Thyroid gland (tissue), 4 donors: Measurements from ENCODE around the gene FZD4. TPM values are rescaled to one million over a fixed set of nuclear protein-coding genes. Genes with fewer than 3 reads are reported as not detected.
"Not testable (repeated sequence)": the region's sequence is repeated elsewhere in the genome, so short reads cannot be mapped to it uniquely, and the experiment has no call there.

Source experiments
- DNase-seq, 2 donors: peaks; one replicate each; pipeline ENCODE4 v3.0.0-alpha.2; 2019
- H3K27ac ChIP-seq, 3 donors: fragments of 200-600 bp; sonication (generic); 1 replicate in 2 of 3; 2 replicates in 1 of 3; pipeline ENCODE4 v1.5.1; 2016 to 2019; ENCODE audit warnings: mild to moderate bottlenecking in 1 of 3, moderate library complexity in 1 of 3
- H3K27me3 ChIP-seq: fragments of 200-600 bp; sonication (generic); one replicate; pipeline ENCODE4 v1.5.1; 2019
- H3K36me3 ChIP-seq, 2 donors: fragments of 200-600 bp; sonication (generic); one replicate each; pipeline ENCODE4 v1.5.1; 2016 to 2019
- H3K4me1 ChIP-seq, 2 donors: fragments of 200-600 bp; sonication (generic); one replicate each; pipeline ENCODE4 v1.5.1; 2017 to 2019
- H3K4me3 ChIP-seq, 3 donors: fragments of 200-600 bp; sonication (generic); replicated peaks in 1 of 3; 1 replicate in 2 of 3; 2 replicates in 1 of 3; pipeline ENCODE4 v1.5.1; 2016; ENCODE audit warnings: mild to moderate bottlenecking in 1 of 3
- H3K9me3 ChIP-seq: fragments of 200-600 bp; sonication (generic); one replicate; pipeline ENCODE4 v1.5.1; 2017
- POLR2A ChIP-seq, 2 donors: fragments of 450-650 bp; IDR thresholded peaks; one replicate each; pipeline ENCODE4 v1.6.1; 2017; ENCODE audit warnings: antibody characterized with exemption in 2 of 2, mild to moderate bottlenecking in 2 of 2, moderate library complexity in 1 of 2
- WGBS, 2 donors: methylation state at CpG; one replicate each; pipeline ENCODE4 v1.1.5; 2017; 5-methylcytosine and 5-hydroxymethylcytosine counted together
- intact Hi-C: fragments of 100-400 bp; cut with DNase I; formaldehyde crosslinking; loops from one replicate; pipeline ENCODE4 v1.15.1; 2023
- total RNA-seq, 4 donors: library from RNA; depleted of rRNA; stranded (reverse); fragments of >200 nt; gene quantifications; one replicate each; pipeline ENCODE4 v1.2.3, GENCODE V29; 2016
- TF ChIP-seq, protein P1 (sequence below), 6 experiments: fragments of 200-600 bp in 3 of 6; fragments of 450-650 bp in 3 of 6; sonication (generic) in 3 of 6; IDR thresholded peaks; one replicate each; pipeline ENCODE4 v1.5.1; 2016 to 2019; ENCODE audit warnings: antibody characterized with exemption in 6 of 6, mild to moderate bottlenecking in 2 of 6, inconsistent platforms in 1 of 6, moderate library complexity in 1 of 6

The FZD4 gene
- total RNA-seq, 4 donors from 2014 or later: 32.9 to 70.8 (median 48.0) TPM

- Histone ChIP-seq H3K27ac (peak overlapping the region in 1 of 3 donors; percentile 7), H3K27me3 (no peaks in the 10 kb centered on the region), H3K4me3 (peak overlapping the region in 1 of 3 donors; percentile 15), H3K36me3 (peaks cover 0 to 4% of the 10 kb centered on the region in 2 donors), H3K4me1 (peaks cover 19 to 22% of the 10 kb centered on the region in 2 donors), H3K9me3 (no peaks in the 10 kb centered on the region)
- no peak for TF ChIP-seq POLR2A (IDR thresholded peaks at IDR 0.05)
- DNase-seq: no peak
- WGBS, 2 donors: 66 to 71% methylated on average over 5 of the region's 5 CpGs
- intact Hi-C loops: no loop called here
Measured at GRCh38 chr11:86950661-86950995, 4.6 kb downstream of the FZD4 start.

DNA sequence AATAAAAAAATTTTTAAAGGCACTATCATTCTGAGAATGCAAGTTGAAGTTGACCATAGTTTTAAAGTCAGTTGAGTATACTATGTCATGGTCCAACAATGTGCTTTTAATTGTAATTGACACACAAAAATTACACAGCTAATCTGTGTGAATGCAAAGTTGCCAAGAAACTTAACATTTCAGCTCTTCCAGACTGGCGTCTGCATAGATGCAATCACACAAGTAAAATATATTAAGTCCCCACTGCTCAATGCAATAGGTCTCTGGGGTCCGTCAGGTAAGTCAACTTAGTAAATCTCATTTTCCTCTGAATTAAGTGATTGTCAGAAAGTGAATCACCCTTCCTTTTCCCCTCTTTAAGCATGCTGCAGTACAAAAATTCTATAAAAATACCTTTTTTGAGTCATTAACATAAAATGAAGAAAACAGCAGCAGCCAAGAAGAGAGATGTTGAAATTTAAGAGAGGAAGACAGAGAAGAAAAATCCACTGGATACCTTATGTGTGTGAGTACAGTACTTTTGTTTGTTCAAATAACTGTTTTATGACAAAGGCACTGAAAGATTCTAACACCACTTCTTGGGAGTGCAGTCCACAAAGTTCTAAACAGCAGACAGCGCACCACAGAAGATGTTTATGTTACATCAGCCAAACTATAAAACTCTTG, 5.1 kb downstream of the FZD4 start:
- H3K27me3 ChIP-seq: no peaks in the 10 kb centered on the region
- peaks cover 19 to 22% of the 10 kb centered on the region in 2 donors for H3K4me1 ChIP-seq
- WGBS, 2 donors: 69 to 75% methylated on average over 3 of the region's 3 CpGs
- H3K9me3 ChIP-seq: no peaks in the 10 kb centered on the region
- peak overlapping the region in 1 of 3 donors; percentile 7 for H3K27ac ChIP-seq
- DNase-seq: no peak
- no peak overlapping the region for H3K4me3 ChIP-seq
- TF ChIP-seq, protein P1, sequence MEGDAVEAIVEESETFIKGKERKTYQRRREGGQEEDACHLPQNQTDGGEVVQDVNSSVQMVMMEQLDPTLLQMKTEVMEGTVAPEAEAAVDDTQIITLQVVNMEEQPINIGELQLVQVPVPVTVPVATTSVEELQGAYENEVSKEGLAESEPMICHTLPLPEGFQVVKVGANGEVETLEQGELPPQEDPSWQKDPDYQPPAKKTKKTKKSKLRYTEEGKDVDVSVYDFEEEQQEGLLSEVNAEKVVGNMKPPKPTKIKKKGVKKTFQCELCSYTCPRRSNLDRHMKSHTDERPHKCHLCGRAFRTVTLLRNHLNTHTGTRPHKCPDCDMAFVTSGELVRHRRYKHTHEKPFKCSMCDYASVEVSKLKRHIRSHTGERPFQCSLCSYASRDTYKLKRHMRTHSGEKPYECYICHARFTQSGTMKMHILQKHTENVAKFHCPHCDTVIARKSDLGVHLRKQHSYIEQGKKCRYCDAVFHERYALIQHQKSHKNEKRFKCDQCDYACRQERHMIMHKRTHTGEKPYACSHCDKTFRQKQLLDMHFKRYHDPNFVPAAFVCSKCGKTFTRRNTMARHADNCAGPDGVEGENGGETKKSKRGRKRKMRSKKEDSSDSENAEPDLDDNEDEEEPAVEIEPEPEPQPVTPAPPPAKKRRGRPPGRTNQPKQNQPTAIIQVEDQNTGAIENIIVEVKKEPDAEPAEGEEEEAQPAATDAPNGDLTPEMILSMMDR (IDR thresholded peaks at IDR 0.05): no peak
- TF ChIP-seq POLR2A (IDR thresholded peaks at IDR 0.05): no peak
- intact Hi-C loops: no loop called here
- peaks cover 0 to 4% of the 10 kb centered on the region in 2 donors for H3K36me3 ChIP-seq

DNA sequence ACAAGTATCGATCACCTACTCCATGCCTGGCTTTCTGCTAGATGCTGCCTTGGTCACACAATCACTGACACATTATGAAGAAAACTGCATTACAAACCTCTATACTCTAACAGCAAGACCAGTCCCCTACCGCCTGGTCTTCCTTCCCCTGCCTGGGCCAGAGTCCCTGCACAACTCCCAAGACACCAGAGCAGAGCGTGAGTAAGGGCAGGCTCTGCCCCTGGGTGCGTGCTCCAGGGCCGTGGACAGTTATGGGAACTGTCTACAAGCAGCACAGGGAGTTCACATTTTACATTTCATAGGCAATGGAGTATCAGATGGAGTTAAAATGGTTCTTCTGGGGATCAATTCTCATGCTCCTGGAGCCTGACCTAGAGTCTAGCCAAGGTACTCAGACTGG, 6.5 kb downstream of the FZD4 start:
- DNase-seq: no peak
- 69 to 90% methylated on average over 5 of the region's 5 CpGs for WGBS, 2 donors
- peaks cover 14 to 19% of the 10 kb centered on the region in 2 donors for H3K4me1 ChIP-seq
- peak overlapping the region in 2 of 3 donors; percentile 31 to 36 for H3K27ac ChIP-seq
- H3K4me3 ChIP-seq: no peak overlapping the region
- no peaks in the 10 kb centered on the region for H3K27me3 ChIP-seq
- H3K36me3 ChIP-seq: peaks cover 0 to 4% of the 10 kb centered on the region in 2 donors
- TF ChIP-seq POLR2A (IDR thresholded peaks at IDR 0.05): no peak
- TF ChIP-seq, protein P1 (IDR thresholded peaks at IDR 0.05): no peak
- intact Hi-C loops: no loop called here
- H3K9me3 ChIP-seq: no peaks in the 10 kb centered on the region

GRCh38 chr11:86947541-86947940, 7.7 kb downstream of the FZD4 start:
- Histone ChIP-seq H3K27ac (peak overlapping the region in 1 of 3 donors; percentile 21), H3K4me1 (peaks cover 13 to 19% of the 10 kb centered on the region in 2 donors), H3K4me3 (no peak overlapping the region), H3K36me3 (peaks cover 0 to 4% of the 10 kb centered on the region in 2 donors), H3K9me3 (no peaks in the 10 kb centered on the region), H3K27me3 (no peaks in the 10 kb centered on the region)
- TF ChIP-seq POLR2A (IDR thresholded peaks at IDR 0.05): no peak
- TF ChIP-seq, protein P1 (IDR thresholded peaks at IDR 0.05): no peak
- intact Hi-C loops: no loop called here
- DNase-seq: no peak

- H3K9me3 ChIP-seq, H3K4me3 ChIP-seq, H3K36me3 ChIP-seq, H3K27ac ChIP-seq, H3K27me3 ChIP-seq, intact Hi-C loops, DNase-seq: not testable (repeated sequence)
- 94 to 96% methylated on average over 8 of the region's 8 CpGs for WGBS, 2 donors
- H3K4me1 ChIP-seq: peaks cover 27 to 51% of the 10 kb centered on the region in 2 donors
Measured at GRCh38 chr11:86943505-86943904, 11.7 kb downstream of the FZD4 start.

DNA sequence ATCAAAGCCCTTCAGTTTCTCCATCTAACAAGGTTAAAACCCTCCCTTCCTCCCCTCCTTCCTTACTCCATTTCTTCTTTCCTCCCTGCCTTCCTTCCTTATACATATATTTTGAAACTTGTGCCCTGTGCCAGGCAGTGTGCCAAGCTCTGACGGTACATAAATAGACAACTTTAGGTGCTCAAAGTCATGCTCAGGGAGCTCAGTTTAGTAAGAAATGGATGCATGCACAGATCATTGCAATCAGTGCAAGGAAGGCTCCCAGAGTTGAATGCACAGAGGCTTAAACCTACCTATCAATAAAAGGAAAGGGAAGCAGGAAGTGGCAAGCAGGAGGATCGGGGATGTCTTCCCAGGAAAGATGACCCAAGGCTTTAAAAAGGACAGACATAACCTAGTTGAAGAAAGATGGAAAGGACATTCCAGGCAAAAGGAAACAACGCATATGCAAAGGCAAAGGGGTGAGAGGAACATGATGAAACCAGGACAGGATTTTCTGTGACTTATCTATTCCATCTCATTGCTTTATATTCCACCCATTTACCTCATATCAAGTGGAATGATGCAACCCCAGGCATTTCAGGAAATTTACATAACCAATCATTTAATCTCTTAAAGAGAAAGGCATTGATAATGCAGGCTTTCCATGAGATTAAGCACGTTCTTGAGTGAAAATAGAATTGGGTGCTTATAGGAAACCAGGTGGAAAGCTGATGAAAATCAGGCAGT, 13.2 kb downstream of the FZD4 start:
- Histone ChIP-seq H3K4me1 (peaks cover 26 to 44% of the 10 kb centered on the region in 2 donors), H3K27ac (peak overlapping the region; percentile 89 to 94 (median 93)), H3K9me3 (no peaks in the 10 kb centered on the region), H3K27me3 (no peaks in the 10 kb centered on the region), H3K4me3 (no peak overlapping the region), H3K36me3 (no peaks in the 10 kb centered on the region)
- TF ChIP-seq POLR2A (IDR thresholded peaks at IDR 0.05): no peak
- TF ChIP-seq, protein P1 (IDR thresholded peaks at IDR 0.05): no peak
- intact Hi-C loops: no loop called here
- no peak for DNase-seq
- WGBS, 2 donors: 56 to 71% methylated on average over 4 of the region's 4 CpGs
